Measurements from ENCODE around the gene NT5DC3.
A peak's percentile ranks its signal among the peaks of the same experiment; 100 is the strongest.

Gene NT5DC3

GRCh38 chr12:103778781-103779180, 62.3 kb downstream of the NT5DC3 start:
- no peak for DNase-seq

GRCh38 chr12:103774977-103775560, 66.0 kb downstream of the NT5DC3 start:
- DNase-seq, result no peak

- no peak for DNase-seq
Observed at GRCh38 chr12:103773109-103773910, 67.7 kb downstream of the NT5DC3 start.

- no peak for DNase-seq
Observed at GRCh38 chr12:103772367-103773108, 68.5 kb downstream of the NT5DC3 start.

- DNase-seq, result peak; percentile 46
Observed at GRCh38 chr12:103771466-103771865, 69.6 kb downstream of the NT5DC3 start.

GRCh38 chr12:103769240-103769945, 71.6 kb downstream of the NT5DC3 start:
- no peak for DNase-seq

GRCh38 chr12:103768467-103769123, 72.4 kb downstream of the NT5DC3 start:
- no peak for DNase-seq

GRCh38 chr12:103766028-103766427, 75.0 kb downstream of the NT5DC3 start:
- no peak for DNase-seq

GRCh38 chr12:103765322-103765721, 75.7 kb downstream of the NT5DC3 start:
- DNase-seq, result no peak

GRCh38 chr12:103762473-103762872, 78.6 kb downstream of the NT5DC3 start:
- DNase-seq, result no peak

- DNase-seq, result no peak
Observed at GRCh38 chr12:103758310-103759089, 82.5 kb downstream of the NT5DC3 start.

- no peak for DNase-seq
Observed at GRCh38 chr12:103757248-103757647, 83.8 kb downstream of the NT5DC3 start.

- no peak for DNase-seq
Observed at GRCh38 chr12:103756443-103756842, 84.6 kb downstream of the NT5DC3 start.

GRCh38 chr12:103755425-103755824, 85.6 kb downstream of the NT5DC3 start:
- DNase-seq, result no peak

- no peak for DNase-seq
Observed at GRCh38 chr12:103751600-103751999, 89.4 kb downstream of the NT5DC3 start.

GRCh38 chr12:103751171-103751570, 89.9 kb downstream of the NT5DC3 start:
- DNase-seq, result peak; percentile 32

GRCh38 chr12:103748875-103749274, 92.2 kb downstream of the NT5DC3 start:
- DNase-seq, result no peak

- DNase-seq, result no peak
Observed at GRCh38 chr12:103748002-103748401, 93.0 kb downstream of the NT5DC3 start.

GRCh38 chr12:103745962-103746361, 95.1 kb downstream of the NT5DC3 start:
- DNase-seq, result no peak

GRCh38 chr12:103743788-103744187, 97.2 kb downstream of the NT5DC3 start:
- no peak for DNase-seq

- no peak for DNase-seq
Observed at GRCh38 chr12:103742349-103742932, 98.6 kb downstream of the NT5DC3 start.

All from OCI-M1 (cell line).